ENCODE results near the gene PROCA1. TPM values are rescaled to one million over a fixed set of nuclear protein-coding genes. Genes with fewer than 3 reads are reported as not detected.

The PROCA1 gene
- total RNA-seq, 2 experiments from 2014 or later, result 4.5 to 4.6 TPM

DNA sequence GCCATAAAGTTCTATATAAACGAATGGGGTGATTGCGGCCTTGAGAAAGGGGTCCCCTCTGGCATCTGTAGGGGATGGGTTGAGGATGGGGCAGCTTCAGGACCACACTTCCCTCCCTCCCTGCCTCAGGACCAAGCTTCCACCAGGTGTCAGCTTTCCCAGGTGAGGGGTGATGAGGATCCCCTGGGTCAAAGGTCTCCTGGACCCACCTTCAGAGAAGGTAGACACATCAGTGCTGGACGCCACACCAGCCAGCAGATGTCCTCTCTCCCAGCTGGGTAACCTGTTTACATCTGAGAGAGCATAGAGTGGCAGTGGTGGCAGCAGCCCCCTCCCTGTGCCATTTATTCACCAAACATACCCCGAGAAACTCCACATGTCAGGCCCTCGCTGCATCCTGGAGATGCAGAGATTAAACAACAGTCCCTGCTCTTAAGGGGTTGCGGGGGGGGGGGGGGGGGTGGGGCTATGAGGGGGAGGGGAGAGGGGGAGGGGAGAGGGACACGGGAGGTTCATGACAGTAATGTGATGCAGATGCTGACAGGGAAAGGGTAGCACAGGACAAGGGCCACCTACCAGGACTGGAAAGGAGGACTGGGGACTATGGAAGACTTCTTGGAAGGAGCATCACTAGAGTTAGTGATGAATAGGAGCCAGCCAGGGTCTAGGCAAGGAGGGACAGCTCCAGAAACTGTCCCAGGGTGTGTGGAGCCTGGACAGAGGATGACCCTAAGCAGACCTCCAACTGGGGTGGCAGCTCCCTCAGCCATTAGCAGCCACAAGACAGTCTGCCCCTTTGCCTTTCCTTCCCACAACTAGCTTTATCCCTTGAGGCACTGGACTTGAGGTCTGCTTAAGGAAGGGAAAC, 5.0 kb downstream of the PROCA1 start:
- intact Hi-C loops (cut with micrococcal nuclease; ENCODE audit: unreplicated experiment), result no loop called here
- BruUV-seq (replicated peaks), result no TSS peak
- no peak for TF ChIP-seq EZH2phosphoT487 (IDR thresholded peaks at IDR 0.05; ENCODE audit: borderline replicate concordance, low read depth, low read length)
- no peak for TF ChIP-seq CTCF (conservative IDR thresholded peaks at IDR 0.05; ENCODE audit: low read length)
- Histone ChIP-seq H4K20me1 (ENCODE audit: insufficient read depth, low read length) (no peaks in the 10 kb centered on the region), H3K4me1 (ENCODE audit: insufficient read depth, low read length, poor library complexity, severe bottlenecking) (peaks cover 18% of the 10 kb centered on the region), H3K4me2 (ENCODE audit: low read length) (no peak overlapping the region), H3K4me3 (ENCODE audit: low read depth, low read length, poor library complexity, severe bottlenecking) (no peak overlapping the region), H3K36me3 (ENCODE audit: insufficient read depth, low read length) (peaks cover 20% of the 10 kb centered on the region), H2AFZ (ENCODE audit: low read length) (no peak overlapping the region), H3K27ac (ENCODE audit: low read depth, low read length, poor library complexity, severe bottlenecking) (no peak overlapping the region), H3K79me2 (ENCODE audit: insufficient read depth, low read depth, low read length) (no peaks in the 10 kb centered on the region), H3K9me3 (ENCODE audit: low read length) (no peaks in the 10 kb centered on the region), H3K9me2 (ENCODE audit: insufficient read depth, low read length) (no peaks in the 10 kb centered on the region)
- ChIA-PET CTCF (ENCODE audit: unreplicated experiment) (no interaction called here), POLR2A (no interaction called here)
- DNase-seq (ENCODE audit: low spot score), result no peak

GRCh38 chr17:28705728-28706334, 5.9 kb downstream of the PROCA1 start:
- H3K36me3 ChIP-seq (ENCODE audit: insufficient read depth, low read length), result peaks cover 29% of the 10 kb centered on the region
- TF ChIP-seq CTCF (conservative IDR thresholded peaks at IDR 0.05; ENCODE audit: low read length), result no peak
- TF ChIP-seq EZH2phosphoT487 (IDR thresholded peaks at IDR 0.05; ENCODE audit: borderline replicate concordance, low read depth, low read length), result no peak
- no peaks in the 10 kb centered on the region for H4K20me1 ChIP-seq (ENCODE audit: insufficient read depth, low read length)
- no peak overlapping the region for H3K4me2 ChIP-seq (ENCODE audit: low read length)
- H3K4me1 ChIP-seq (ENCODE audit: insufficient read depth, low read length, poor library complexity, severe bottlenecking), result peaks cover 14% of the 10 kb centered on the region
- ChIA-PET CTCF (ENCODE audit: unreplicated experiment) (no interaction called here), POLR2A (no interaction called here)
- intact Hi-C loops (cut with micrococcal nuclease; ENCODE audit: unreplicated experiment), result no loop called here
- BruUV-seq (replicated peaks), result no TSS peak
- no peak overlapping the region for H3K4me3 ChIP-seq (ENCODE audit: low read depth, low read length, poor library complexity, severe bottlenecking)
- no peaks in the 10 kb centered on the region for H3K9me3 ChIP-seq (ENCODE audit: low read length)
- no peaks in the 10 kb centered on the region for H3K9me2 ChIP-seq (ENCODE audit: insufficient read depth, low read length)
- no peak overlapping the region for H3K27ac ChIP-seq (ENCODE audit: low read depth, low read length, poor library complexity, severe bottlenecking)
- DNase-seq (ENCODE audit: low spot score), result no peak
- H3K79me2 ChIP-seq (ENCODE audit: insufficient read depth, low read depth, low read length), result no peaks in the 10 kb centered on the region
- H2AFZ ChIP-seq (ENCODE audit: low read length), result no peak overlapping the region

All from OCI-LY7 (cell line).